Left hindlimb (tissue), 1 donor: ENCODE results near the gene PPP6R2.

Experiments
- DNase-seq: peaks from one replicate; pipeline ENCODE4 v3.0.0-alpha.2; 2018

Gene PPP6R2

GRCh38 chr22:50436015-50436830, 93.1 kb downstream of the PPP6R2 start:
- DNase-seq: no peak

- DNase-seq: no peak
Observed at GRCh38 chr22:50436841-50437341, 93.8 kb downstream of the PPP6R2 start.

- DNase-seq: peak; percentile 26
Observed at GRCh38 chr22:50437511-50438304, 94.6 kb downstream of the PPP6R2 start.

- peak; percentile 31 for DNase-seq
Observed at GRCh38 chr22:50438305-50439275, 95.5 kb downstream of the PPP6R2 start.

GRCh38 chr22:50439314-50439870, 96.3 kb downstream of the PPP6R2 start:
- peak; percentile 32 for DNase-seq

GRCh38 chr22:50439871-50440331, 96.8 kb downstream of the PPP6R2 start:
- peak; percentile 25 for DNase-seq

GRCh38 chr22:50440544-50441249, 97.6 kb downstream of the PPP6R2 start:
- DNase-seq: peak; percentile 28

GRCh38 chr22:50441428-50441993, 98.4 kb downstream of the PPP6R2 start:
- DNase-seq: peak; percentile 46

GRCh38 chr22:50443197-50443596, 100.1 kb downstream of the PPP6R2 start:
- peak; percentile 31 for DNase-seq

- peak; percentile 36 for DNase-seq
Observed at GRCh38 chr22:50443801-50444625, 100.9 kb downstream of the PPP6R2 start.

GRCh38 chr22:50444663-50445062, 101.5 kb downstream of the PPP6R2 start:
- DNase-seq: peak; percentile 43

- DNase-seq: peak; percentile 51
Observed at GRCh38 chr22:50445071-50445879, 102.1 kb downstream of the PPP6R2 start.

GRCh38 chr22:50445880-50446707, 103.0 kb downstream of the PPP6R2 start:
- DNase-seq: peak; percentile 49

GRCh38 chr22:50446708-50447575, 103.8 kb downstream of the PPP6R2 start:
- DNase-seq: peak; percentile 41

- DNase-seq: peak; percentile 35
Observed at GRCh38 chr22:50447576-50448551, 104.7 kb downstream of the PPP6R2 start.

- no peak for DNase-seq
Observed at GRCh38 chr22:50452649-50453048, 109.5 kb downstream of the PPP6R2 start.
